ACHN (cell line): ENCODE results near the gene PRRC2B.

Experiments used
- DNase-seq: peaks from one replicate; pipeline ENCODE4 v3.0.0-alpha.2; 2015
- in situ Hi-C: cut with HindIII; loops from 2 replicates; pipeline ENCODE4 v1.10.0; 2017; ENCODE audit warnings: low sequenced_read_pairs, low pct_ligation_motif_present, low pct_unique_long_range_greater_than_20kb

Gene PRRC2B

GRCh38 chr9:131422241-131422792, 28.4 kb downstream of the PRRC2B start:
- DNase-seq, result peak; percentile 61
- in situ Hi-C loops, result no loop called here

- in situ Hi-C loops, result no loop called here
- DNase-seq, result peak; percentile 92
Measured at GRCh38 chr9:131423171-131423581, 29.3 kb downstream of the PRRC2B start.

GRCh38 chr9:131426545-131426944, 32.7 kb downstream of the PRRC2B start:
- DNase-seq, result no peak
- in situ Hi-C loops, result no loop called here

GRCh38 chr9:131429121-131430012, 35.5 kb downstream of the PRRC2B start:
- in situ Hi-C loops, result no loop called here
- DNase-seq, result no peak

- in situ Hi-C loops, result no loop called here
- DNase-seq, result no peak
Measured at GRCh38 chr9:131432050-131432449, 38.2 kb downstream of the PRRC2B start.

GRCh38 chr9:131432597-131433301, 38.9 kb downstream of the PRRC2B start:
- in situ Hi-C loops, result no loop called here
- peak; percentile 46 for DNase-seq

GRCh38 chr9:131433302-131433854, 39.5 kb downstream of the PRRC2B start:
- in situ Hi-C loops, result no loop called here
- DNase-seq, result no peak

- DNase-seq, result no peak
- in situ Hi-C loops, result no loop called here
Measured at GRCh38 chr9:131434673-131435072, 40.8 kb downstream of the PRRC2B start.

- in situ Hi-C loops, result no loop called here
- DNase-seq, result no peak
Measured at GRCh38 chr9:131436376-131436775, 42.5 kb downstream of the PRRC2B start.

- no peak for DNase-seq
- in situ Hi-C loops, result no loop called here
Measured at GRCh38 chr9:131436865-131437271, 43.0 kb downstream of the PRRC2B start.

- no peak for DNase-seq
- in situ Hi-C loops, result no loop called here
Measured at GRCh38 chr9:131438190-131438589, 44.3 kb downstream of the PRRC2B start.

- no peak for DNase-seq
- in situ Hi-C loops, result no loop called here
Measured at GRCh38 chr9:131439224-131439623, 45.3 kb downstream of the PRRC2B start.

GRCh38 chr9:131441441-131441840, 47.6 kb downstream of the PRRC2B start:
- DNase-seq, result no peak
- in situ Hi-C loops, result no loop called here

GRCh38 chr9:131442351-131442750, 48.5 kb downstream of the PRRC2B start:
- in situ Hi-C loops, result no loop called here
- DNase-seq, result no peak

- no peak for DNase-seq
- in situ Hi-C loops, result no loop called here
Measured at GRCh38 chr9:131443648-131444047, 49.8 kb downstream of the PRRC2B start.

- DNase-seq, result no peak
- in situ Hi-C loops, result no loop called here
Measured at GRCh38 chr9:131446276-131446675, 52.4 kb downstream of the PRRC2B start.

GRCh38 chr9:131447148-131447547, 53.3 kb downstream of the PRRC2B start:
- no peak for DNase-seq
- in situ Hi-C loops, result no loop called here

GRCh38 chr9:131447600-131447999, 53.7 kb downstream of the PRRC2B start:
- in situ Hi-C loops, result no loop called here
- no peak for DNase-seq

GRCh38 chr9:131448818-131449217, 54.9 kb downstream of the PRRC2B start:
- in situ Hi-C loops, result no loop called here
- no peak for DNase-seq
